Endothelial cell of hepatic sinusoid (primary cell): ENCODE data around the gene FHL1.
"Not testable (repeated sequence)": the region's sequence is repeated elsewhere in the genome, so short reads cannot be mapped to it uniquely, and the experiment has no call there.

Source experiments
- in situ Hi-C: cut with HindIII; loops from 2 replicates; pipeline ENCODE4 v1.10.0; 2017; ENCODE audit warnings: low sequenced_read_pairs

The FHL1 gene

GRCh38 chrX:136205882-136206380, 58.6 kb downstream of the FHL1 start:
- in situ Hi-C loops: loop anchor here (10.0 kb wide), 1 partner anchor 181 kb away; no protein-coding TSS in a partner anchor

- in situ Hi-C loops: loop anchor here (10.0 kb wide), 1 partner anchor 182 kb away; no protein-coding TSS in a partner anchor
These were observed 59.6 kb downstream of the FHL1 start for GRCh38 chrX:136206916-136207315.

GRCh38 chrX:136207546-136207945, 60.2 kb downstream of the FHL1 start:
- in situ Hi-C loops: loop anchor here (10.0 kb wide), 1 partner anchor 183 kb away; no protein-coding TSS in a partner anchor

GRCh38 chrX:136209016-136209738, 61.8 kb downstream of the FHL1 start:
- in situ Hi-C loops: loop anchor here (10.0 kb wide), 1 partner anchor 184 kb away; no protein-coding TSS in a partner anchor

- in situ Hi-C loops: loop anchor here (10.0 kb wide), 1 partner anchor 185 kb away; no protein-coding TSS in a partner anchor
These were observed 62.4 kb downstream of the FHL1 start for GRCh38 chrX:136209751-136210150.

GRCh38 chrX:136210243-136210642, 62.9 kb downstream of the FHL1 start:
- in situ Hi-C loops: no loop called here

GRCh38 chrX:136210806-136211205, 63.5 kb downstream of the FHL1 start:
- in situ Hi-C loops: no loop called here

- in situ Hi-C loops: no loop called here
These were observed 64.6 kb downstream of the FHL1 start for GRCh38 chrX:136211766-136212556.

GRCh38 chrX:136212557-136213111, 65.3 kb downstream of the FHL1 start:
- in situ Hi-C loops: no loop called here

GRCh38 chrX:136214551-136214950, 67.2 kb downstream of the FHL1 start:
- in situ Hi-C loops: no loop called here

GRCh38 chrX:136215559-136215958, 68.2 kb downstream of the FHL1 start:
- in situ Hi-C loops: no loop called here

- in situ Hi-C loops: no loop called here
These were observed 72.6 kb downstream of the FHL1 start for GRCh38 chrX:136219893-136220292.

GRCh38 chrX:136220540-136220939, 73.2 kb downstream of the FHL1 start:
- in situ Hi-C loops: no loop called here

- in situ Hi-C loops: no loop called here
These were observed 73.6 kb downstream of the FHL1 start for GRCh38 chrX:136220951-136221350.

- in situ Hi-C loops: no loop called here
These were observed 74.6 kb downstream of the FHL1 start for GRCh38 chrX:136221851-136222513.

- in situ Hi-C loops: no loop called here
These were observed 79.7 kb downstream of the FHL1 start for GRCh38 chrX:136227074-136227473.

GRCh38 chrX:136227948-136228838, 80.9 kb downstream of the FHL1 start:
- in situ Hi-C loops: no loop called here

GRCh38 chrX:136228839-136229207, 81.5 kb downstream of the FHL1 start:
- in situ Hi-C loops: no loop called here

GRCh38 chrX:136237074-136237473, 89.7 kb downstream of the FHL1 start:
- in situ Hi-C loops: no loop called here

GRCh38 chrX:136237849-136238248, 90.5 kb downstream of the FHL1 start:
- in situ Hi-C loops: not testable (repeated sequence)
